ENCODE measurements around the gene CDKAL1. TPM values are rescaled to one million over a fixed set of nuclear protein-coding genes. Genes with fewer than 3 reads are reported as not detected.

The CDKAL1 gene
- total RNA-seq, 1 donor from 2014 or later: 39.6 TPM

DNA sequence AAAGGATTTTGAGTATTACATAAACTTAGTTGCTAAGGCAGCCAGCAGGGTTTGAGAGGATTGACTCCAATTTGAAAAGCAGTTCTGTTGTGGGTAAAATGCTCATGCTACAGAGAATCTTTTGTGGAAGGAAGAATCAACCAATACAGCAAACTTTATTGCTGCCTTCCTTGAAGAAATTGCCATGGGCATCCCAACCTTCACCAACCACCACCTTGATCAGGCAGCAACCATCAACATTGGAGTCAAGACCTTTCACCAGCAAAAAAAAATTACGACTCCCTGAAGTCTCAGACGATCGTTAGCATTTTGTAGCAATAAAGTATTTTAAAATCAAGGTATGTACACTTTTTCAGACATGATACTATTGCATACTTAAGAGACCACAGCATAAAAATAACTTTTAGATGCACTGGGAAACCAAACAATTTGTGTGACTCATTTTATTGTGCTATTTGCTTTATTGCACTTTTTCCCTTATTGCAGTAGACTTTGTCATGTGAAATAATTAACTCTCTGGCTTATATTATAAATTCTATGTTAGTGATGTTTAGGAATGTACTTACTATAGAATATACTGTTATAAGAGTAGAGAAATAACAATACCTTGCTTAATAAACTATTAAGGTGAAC, 390.8 kb downstream of the CDKAL1 start:
- H3K27me3 ChIP-seq: no peaks in the 10 kb centered on the region
- H3K9ac ChIP-seq: no peak overlapping the region
- no peak for DNase-seq (ENCODE audit: low spot score)
- H3K4me1 ChIP-seq: peaks cover 22% of the 10 kb centered on the region
- H3K9me3 ChIP-seq (ENCODE audit: low read depth): no peaks in the 10 kb centered on the region
- Mint-ChIP-seq H3K9me3 (no peaks in the 10 kb centered on the region), H3K27me3 (ENCODE audit: insufficient read depth, low read depth) (no peaks in the 10 kb centered on the region), H3K27ac (no peak overlapping the region), H3K36me3 (no peaks in the 10 kb centered on the region), H3K4me1 (peaks cover 25% of the 10 kb centered on the region), H3K4me3 (no peak overlapping the region)
- no peaks in the 10 kb centered on the region for H3F3A ChIP-seq (ENCODE audit: low read depth)
- no peaks in the 10 kb centered on the region for H3K79me2 ChIP-seq (ENCODE audit: low read depth)
- TF ChIP-seq EZH2phosphoT487 (IDR thresholded peaks at IDR 0.05) (no peak), EZH2 (IDR thresholded peaks at IDR 0.05) (no peak)
- TF ChIP-seq, protein P1, sequence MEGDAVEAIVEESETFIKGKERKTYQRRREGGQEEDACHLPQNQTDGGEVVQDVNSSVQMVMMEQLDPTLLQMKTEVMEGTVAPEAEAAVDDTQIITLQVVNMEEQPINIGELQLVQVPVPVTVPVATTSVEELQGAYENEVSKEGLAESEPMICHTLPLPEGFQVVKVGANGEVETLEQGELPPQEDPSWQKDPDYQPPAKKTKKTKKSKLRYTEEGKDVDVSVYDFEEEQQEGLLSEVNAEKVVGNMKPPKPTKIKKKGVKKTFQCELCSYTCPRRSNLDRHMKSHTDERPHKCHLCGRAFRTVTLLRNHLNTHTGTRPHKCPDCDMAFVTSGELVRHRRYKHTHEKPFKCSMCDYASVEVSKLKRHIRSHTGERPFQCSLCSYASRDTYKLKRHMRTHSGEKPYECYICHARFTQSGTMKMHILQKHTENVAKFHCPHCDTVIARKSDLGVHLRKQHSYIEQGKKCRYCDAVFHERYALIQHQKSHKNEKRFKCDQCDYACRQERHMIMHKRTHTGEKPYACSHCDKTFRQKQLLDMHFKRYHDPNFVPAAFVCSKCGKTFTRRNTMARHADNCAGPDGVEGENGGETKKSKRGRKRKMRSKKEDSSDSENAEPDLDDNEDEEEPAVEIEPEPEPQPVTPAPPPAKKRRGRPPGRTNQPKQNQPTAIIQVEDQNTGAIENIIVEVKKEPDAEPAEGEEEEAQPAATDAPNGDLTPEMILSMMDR (IDR thresholded peaks at IDR 0.05): no peak
- H3K4me2 ChIP-seq: peak overlapping the region; percentile 2
- no peak overlapping the region for H2AFZ ChIP-seq (replicated peaks)
- H3K4me3 ChIP-seq: no peak overlapping the region
- no peaks in the 10 kb centered on the region for H3K36me3 ChIP-seq
- no peak overlapping the region for H3K27ac ChIP-seq
- H4K20me1 ChIP-seq (ENCODE audit: low read depth): no peaks in the 10 kb centered on the region

DNA sequence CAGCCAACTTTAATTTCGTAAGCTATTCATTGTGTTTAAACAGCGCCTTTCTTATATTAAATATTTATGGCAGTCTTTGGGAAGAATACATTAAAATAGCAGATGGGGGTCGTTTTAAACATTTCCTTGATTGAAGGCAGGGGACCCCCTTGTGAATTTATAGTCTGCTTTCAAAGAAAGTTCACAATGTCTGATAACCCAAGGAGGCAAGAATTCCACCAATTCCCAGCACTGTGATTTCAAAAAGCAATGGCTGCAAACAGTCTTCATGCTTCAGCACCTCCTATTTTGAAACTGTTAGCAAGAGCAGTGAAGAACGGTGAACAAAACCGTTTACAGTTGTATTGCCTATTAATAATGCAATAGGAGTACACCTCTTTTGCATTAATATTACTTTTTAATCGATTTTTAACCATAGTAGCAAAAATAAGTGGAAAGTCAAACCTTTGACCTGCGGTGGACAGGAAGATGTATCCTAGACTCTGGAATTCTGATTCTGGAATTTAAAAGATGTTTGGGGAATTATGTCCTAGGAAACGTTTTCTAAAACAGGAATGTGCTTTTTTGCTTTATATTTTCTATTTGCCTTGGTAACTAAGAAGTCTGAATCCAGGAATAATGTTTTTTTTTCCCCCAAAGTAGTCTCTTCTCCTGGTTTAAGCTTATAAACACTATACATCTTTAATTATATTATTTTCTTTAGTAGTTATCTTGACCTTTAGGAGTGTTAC, 393.0 kb downstream of the CDKAL1 start:
- H3K4me3 ChIP-seq: no peak overlapping the region
- DNase-seq (ENCODE audit: low spot score): no peak
- no peaks in the 10 kb centered on the region for H3K79me2 ChIP-seq (ENCODE audit: low read depth)
- Mint-ChIP-seq H3K27me3 (ENCODE audit: insufficient read depth, low read depth) (no peaks in the 10 kb centered on the region), H3K36me3 (no peaks in the 10 kb centered on the region), H3K4me1 (peaks cover 25% of the 10 kb centered on the region), H3K27ac (peak overlapping the region; percentile 69), H3K4me3 (no peak overlapping the region), H3K9me3 (no peaks in the 10 kb centered on the region)
- peaks cover 31% of the 10 kb centered on the region for H3K4me1 ChIP-seq
- no peaks in the 10 kb centered on the region for H4K20me1 ChIP-seq (ENCODE audit: low read depth)
- no peak overlapping the region for H3K4me2 ChIP-seq
- no peak overlapping the region for H2AFZ ChIP-seq (replicated peaks)
- H3F3A ChIP-seq (ENCODE audit: low read depth): peaks cover 15% of the 10 kb centered on the region
- H3K9ac ChIP-seq: no peak overlapping the region
- no peaks in the 10 kb centered on the region for H3K36me3 ChIP-seq
- no peak overlapping the region for H3K27ac ChIP-seq
- no peaks in the 10 kb centered on the region for H3K9me3 ChIP-seq (ENCODE audit: low read depth)
- H3K27me3 ChIP-seq: no peaks in the 10 kb centered on the region
- TF ChIP-seq EZH2phosphoT487 (IDR thresholded peaks at IDR 0.05): no peak
- TF ChIP-seq, protein P1 (IDR thresholded peaks at IDR 0.05): no peak
- no peak for TF ChIP-seq EZH2 (IDR thresholded peaks at IDR 0.05)

DNA sequence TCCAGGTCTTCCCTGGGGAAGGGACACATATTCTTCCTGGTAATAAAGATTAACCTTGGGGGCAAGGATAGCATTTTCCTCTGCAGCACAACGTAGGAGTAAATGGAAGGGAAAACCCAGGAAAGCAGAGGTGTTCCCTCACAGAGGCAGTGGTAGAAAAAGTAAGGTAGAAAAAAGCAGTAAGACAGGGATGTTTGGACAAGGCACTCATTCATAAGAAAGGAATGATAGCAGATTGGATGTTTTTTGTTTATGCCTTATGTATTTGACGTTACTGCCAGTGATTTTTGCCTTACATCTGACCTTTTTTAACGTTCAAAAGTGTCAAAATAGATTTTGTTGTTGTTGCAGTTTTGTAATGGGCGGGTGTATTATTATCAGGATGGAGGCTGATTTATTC, 395.0 kb downstream of the CDKAL1 start:
- H3K9me3 Mint-ChIP-seq: no peaks in the 10 kb centered on the region
- H3K36me3 Mint-ChIP-seq: no peaks in the 10 kb centered on the region
- H3K27me3 Mint-ChIP-seq (ENCODE audit: insufficient read depth, low read depth): no peaks in the 10 kb centered on the region
- H2AFZ ChIP-seq (replicated peaks): no peak overlapping the region
- H3K27ac ChIP-seq: peak overlapping the region; percentile 62
- no peaks in the 10 kb centered on the region for H3K36me3 ChIP-seq
- H3K4me2 ChIP-seq: no peak overlapping the region
- no peaks in the 10 kb centered on the region for H3K79me2 ChIP-seq (ENCODE audit: low read depth)
- H3K4me1 ChIP-seq: peaks cover 46% of the 10 kb centered on the region
- peaks cover 25% of the 10 kb centered on the region for H3K4me1 Mint-ChIP-seq
- no peak overlapping the region for H3K4me3 Mint-ChIP-seq
- H3K27ac Mint-ChIP-seq: no peak overlapping the region
- H3K9me3 ChIP-seq (ENCODE audit: low read depth): no peaks in the 10 kb centered on the region
- no peak for DNase-seq (ENCODE audit: low spot score)
- peaks cover 31% of the 10 kb centered on the region for H3F3A ChIP-seq (ENCODE audit: low read depth)
- TF ChIP-seq, protein P1 (IDR thresholded peaks at IDR 0.05): no peak
- no peak for TF ChIP-seq EZH2 (IDR thresholded peaks at IDR 0.05)
- TF ChIP-seq EZH2phosphoT487 (IDR thresholded peaks at IDR 0.05): no peak
- H3K9ac ChIP-seq: no peak overlapping the region
- no peak overlapping the region for H3K4me3 ChIP-seq
- H3K27me3 ChIP-seq: no peaks in the 10 kb centered on the region
- H4K20me1 ChIP-seq (ENCODE audit: low read depth): no peaks in the 10 kb centered on the region

All from neural progenitor cell (in vitro differentiated cells).